Measurements from ENCODE around the gene MIB1. TPM values are rescaled to one million over a fixed set of nuclear protein-coding genes. Genes with fewer than 3 reads are reported as not detected.

Gene MIB1
- total RNA-seq, 2 experiments from 2014 or later: 13.6 to 15.3 TPM

GRCh38 chr18:21739604-21740537 lies 721 bp upstream of the MIB1 start:
- Mint-ChIP-seq H3K27ac (peak overlapping the region; percentile 93), H3K36me3 (ENCODE audit: low read depth) (peaks cover 7% of the 10 kb centered on the region), H3K4me3 (peak overlapping the region; percentile 98), H3K9me3 (no peaks in the 10 kb centered on the region), H3K4me1 (ENCODE audit: low read depth) (peaks cover 37% of the 10 kb centered on the region), H3K27me3 (no peaks in the 10 kb centered on the region)
- DNase-seq (peak in 1 of 14 experiments; percentile 20), ATAC-seq (ENCODE audit: poor library complexity) (peak; percentile 7)
- TF ChIP-seq CTCF (IDR thresholded peaks at IDR 0.05): no peak
- no peaks in the 10 kb centered on the region for H3K27me3 ChIP-seq (ENCODE audit: control insufficient read depth in 1 of 2, insufficient read depth in 2 of 2, low read length in 2 of 2)
- intact Hi-C loops (cut with DNase I, micrococcal nuclease): loop anchor here (1.0 to 10.0 kb wide), 5 partner anchors 36 to 629 kb away; partner anchors contain the start of genes ABHD3 (in 1 of the 2), ESCO1 (in 1 of the 2), ROCK1 (in 1 of the 2) and SNRPD1 (in 1 of the 2)
- POLR2A ChIA-PET: interaction anchor here (0.9 to 4.3 kb wide), 14 partner anchors 11 to 628 kb away, joined by 3 to 86 read pairs (median 6); partner anchors contain the start of genes ABHD3, ESCO1, ROCK1 and SNRPD1
- H3K27ac ChIP-seq (ENCODE audit: low read depth in 1 of 2, low read length in 2 of 2): peak overlapping the region in 1 of 2 donors; percentile 33
- H3K4me1 ChIP-seq (ENCODE audit: insufficient read depth, low read length): peaks cover 37% of the 10 kb centered on the region
- H3K4me3 ChIP-seq (ENCODE audit: low read length): peak overlapping the region; percentile 94
- CTCF ChIA-PET: interaction anchor here (0.7 to 4.0 kb wide), 4 partner anchors 10 to 139 kb away, joined by 3 to 20 read pairs (median 8); partner anchors contain the start of genes ABHD3, ESCO1 and SNRPD1
- no peaks in the 10 kb centered on the region for H3K36me3 ChIP-seq (ENCODE audit: insufficient read depth, low read length)
- no peaks in the 10 kb centered on the region for H3K9me3 ChIP-seq (ENCODE audit: control insufficient read depth in 1 of 2, insufficient read depth in 1 of 2, low read length in 2 of 2)

- Mint-ChIP-seq H3K9me3 (no peaks in the 10 kb centered on the region), H3K27me3 (no peaks in the 10 kb centered on the region), H3K4me1 (ENCODE audit: low read depth) (peaks cover 48% of the 10 kb centered on the region), H3K36me3 (ENCODE audit: low read depth) (peaks cover 7% of the 10 kb centered on the region), H3K4me3 (peak overlapping the region; percentile 91), H3K27ac (peak overlapping the region; percentile 79)
- Histone ChIP-seq H3K4me1 (ENCODE audit: insufficient read depth, low read length) (peaks cover 30% of the 10 kb centered on the region), H3K27ac (ENCODE audit: low read depth in 1 of 2, low read length in 2 of 2) (no peak overlapping the region), H3K4me3 (ENCODE audit: low read length) (peak overlapping the region; percentile 94), H3K36me3 (ENCODE audit: insufficient read depth, low read length) (no peaks in the 10 kb centered on the region), H3K9me3 (ENCODE audit: control insufficient read depth in 1 of 2, insufficient read depth in 1 of 2, low read length in 2 of 2) (no peaks in the 10 kb centered on the region), H3K27me3 (ENCODE audit: control insufficient read depth in 1 of 2, insufficient read depth in 2 of 2, low read length in 2 of 2) (no peaks in the 10 kb centered on the region)
- ATAC-seq (ENCODE audit: poor library complexity) (no peak), DNase-seq (peak in 1 of 14 experiments; percentile 16)
- POLR2A ChIA-PET: interaction anchor here (1.4 to 4.3 kb wide), 7 partner anchors 10 to 142 kb away, joined by 5 to 86 read pairs (median 7); partner anchors contain the start of genes ABHD3, ESCO1 and SNRPD1
- TF ChIP-seq CTCF (IDR thresholded peaks at IDR 0.05): no peak
- intact Hi-C loops (cut with DNase I, micrococcal nuclease): loop anchor here (1.0 to 10.0 kb wide), 5 partner anchors 37 to 630 kb away; partner anchors contain the start of genes ABHD3 (in 1 of the 2), ESCO1 (in 1 of the 2), ROCK1 (in 1 of the 2) and SNRPD1 (in 1 of the 2)
- CTCF ChIA-PET: interaction anchor here (1.6 to 2.1 kb wide), 3 partner anchors 37 to 141 kb away, joined by 6 to 11 read pairs (median 11); partner anchors contain the start of genes ABHD3, ESCO1 and SNRPD1
Observed at GRCh38 chr18:21741312-21741561, 645 bp downstream of the MIB1 start.

- no peaks in the 10 kb centered on the region for H3K36me3 ChIP-seq (ENCODE audit: insufficient read depth, low read length)
- Mint-ChIP-seq H3K4me3 (peak overlapping the region; percentile 91), H3K9me3 (no peaks in the 10 kb centered on the region), H3K36me3 (ENCODE audit: low read depth) (peaks cover 7% of the 10 kb centered on the region), H3K27me3 (no peaks in the 10 kb centered on the region), H3K27ac (peak overlapping the region; percentile 79), H3K4me1 (ENCODE audit: low read depth) (peaks cover 53% of the 10 kb centered on the region)
- H3K9me3 ChIP-seq (ENCODE audit: control insufficient read depth in 1 of 2, insufficient read depth in 1 of 2, low read length in 2 of 2): no peaks in the 10 kb centered on the region
- TF ChIP-seq CTCF (IDR thresholded peaks at IDR 0.05): no peak
- peak in 11 of 14 experiments; percentile 9 to 56 (median 23) for DNase-seq
- CTCF ChIA-PET: interaction anchor here (0.7 to 2.1 kb wide), 6 partner anchors 34 to 273 kb away, joined by 3 to 11 read pairs (median 5); partner anchors contain the start of genes ABHD3, ESCO1 and SNRPD1
- peak overlapping the region; percentile 94 for H3K4me3 ChIP-seq (ENCODE audit: low read length)
- no peak for ATAC-seq (ENCODE audit: poor library complexity)
- POLR2A ChIA-PET: interaction anchor here (0.6 to 4.3 kb wide), 8 partner anchors 9 to 142 kb away, joined by 3 to 86 read pairs (median 6); partner anchors contain the start of genes ABHD3, ESCO1 and SNRPD1
- H3K27ac ChIP-seq (ENCODE audit: low read depth in 1 of 2, low read length in 2 of 2): peak overlapping the region; percentile 21 to 41
- peaks cover 30% of the 10 kb centered on the region for H3K4me1 ChIP-seq (ENCODE audit: insufficient read depth, low read length)
- no peaks in the 10 kb centered on the region for H3K27me3 ChIP-seq (ENCODE audit: control insufficient read depth in 1 of 2, insufficient read depth in 2 of 2, low read length in 2 of 2)
- intact Hi-C loops (cut with DNase I, micrococcal nuclease): loop anchor here (1.0 to 10.0 kb wide), 5 partner anchors 37 to 631 kb away; partner anchors contain the start of genes ABHD3 (in 1 of the 2), ESCO1 (in 1 of the 2), ROCK1 (in 1 of the 2) and SNRPD1 (in 1 of the 2)
Observed at GRCh38 chr18:21741562-21742314, 1.1 kb downstream of the MIB1 start.
